ENCODE data around the gene RNF175.
"Not testable (repeated sequence)": the region's sequence is repeated elsewhere in the genome, so short reads cannot be mapped to it uniquely, and the experiment has no call there.

RNF175 gene

DNA sequence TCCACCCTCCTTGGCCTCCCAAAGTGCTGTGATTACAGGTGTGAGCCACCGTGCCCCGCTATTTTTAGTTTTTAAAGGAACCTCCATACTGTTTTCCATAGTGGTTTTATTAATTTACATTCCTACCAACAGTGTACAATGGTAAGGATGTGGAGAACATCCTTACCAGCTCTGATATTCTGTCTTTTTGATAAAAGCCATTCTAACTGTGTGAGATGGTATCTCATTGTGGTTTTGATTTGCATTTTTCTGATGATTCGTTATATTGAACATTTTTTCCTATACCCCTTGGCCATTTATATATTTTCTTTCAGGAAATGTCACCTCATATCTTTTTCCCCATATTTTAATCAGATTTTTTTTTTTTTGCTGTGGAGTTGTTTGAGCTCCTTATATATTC, 90.0 kb downstream of the RNF175 start:
- no peak for FAIRE-seq

DNA sequence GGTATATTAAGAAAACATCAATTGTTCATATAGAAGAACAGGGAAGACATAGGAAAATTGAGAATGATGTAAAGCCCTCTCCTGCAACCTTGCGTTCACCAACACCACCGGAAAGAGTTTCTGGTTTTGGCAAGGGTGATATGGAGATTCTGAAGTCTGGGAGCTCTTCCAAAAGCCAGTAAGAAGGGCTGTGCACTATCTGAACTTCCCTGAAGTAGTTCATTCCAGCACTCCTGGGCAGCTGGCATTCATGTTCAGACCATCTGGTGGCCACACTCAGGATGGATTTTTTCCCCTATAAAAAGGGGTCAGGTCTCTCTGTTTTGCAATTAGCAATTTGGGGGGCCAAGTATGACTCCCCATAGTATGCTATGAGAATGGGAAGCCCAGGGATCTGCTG, 91.2 kb downstream of the RNF175 start:
- no peak for FAIRE-seq

GRCh38 chr4:153666505-153666904, 93.3 kb downstream of the RNF175 start:
- not testable (repeated sequence) for FAIRE-seq

DNA sequence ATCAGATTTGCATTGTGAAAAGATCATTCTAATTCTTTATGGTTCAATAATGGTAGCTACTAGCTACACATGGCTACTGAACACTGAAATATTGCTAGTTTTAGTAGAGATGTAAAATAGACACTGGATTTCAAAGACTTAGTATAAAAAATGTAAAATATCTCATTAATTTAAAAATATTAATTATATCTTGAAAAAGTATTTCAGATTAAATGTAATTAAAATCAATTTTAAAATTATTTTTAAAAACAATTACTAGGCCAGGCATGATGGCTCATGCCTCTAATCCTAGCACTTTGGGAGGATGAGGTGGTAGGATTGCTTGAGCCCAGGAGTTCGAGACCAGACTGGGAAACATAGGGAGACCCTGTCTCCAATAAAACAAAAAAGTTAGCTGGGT, 96.2 kb downstream of the RNF175 start:
- no peak for FAIRE-seq

- FAIRE-seq, result no peak
Measured at GRCh38 chr4:153661908-153662307, 97.9 kb downstream of the RNF175 start.

- FAIRE-seq, result peak; percentile 41
Measured at GRCh38 chr4:153661215-153661822, 98.5 kb downstream of the RNF175 start.
